Right hindlimb (tissue), 1 donor: ENCODE results near the gene LMOD1.
A peak's percentile ranks its signal among the peaks of the same experiment; 100 is the strongest.
"Not testable (repeated sequence)": the region's sequence is repeated elsewhere in the genome, so short reads cannot be mapped to it uniquely, and the experiment has no call there.

Source experiments
- DNase-seq: peaks from one replicate; pipeline ENCODE4 v3.0.0-alpha.2; 2018

LMOD1 gene

GRCh38 chr1:201912832-201913231 lies 33.5 kb downstream of the LMOD1 start:
- no peak for DNase-seq

GRCh38 chr1:201911826-201912571 lies 34.3 kb downstream of the LMOD1 start:
- DNase-seq, result no peak

GRCh38 chr1:201907621-201908020 lies 38.7 kb downstream of the LMOD1 start:
- DNase-seq, result no peak

GRCh38 chr1:201906336-201906735 lies 40.0 kb downstream of the LMOD1 start:
- DNase-seq, result no peak

- no peak for DNase-seq
Measured at GRCh38 chr1:201905234-201905890, 41.0 kb downstream of the LMOD1 start.

GRCh38 chr1:201904579-201904978 lies 41.8 kb downstream of the LMOD1 start:
- no peak for DNase-seq

- DNase-seq, result no peak
Measured at GRCh38 chr1:201903135-201903534, 43.2 kb downstream of the LMOD1 start.

- DNase-seq, result no peak
Measured at GRCh38 chr1:201902198-201902597, 44.1 kb downstream of the LMOD1 start.

GRCh38 chr1:201901036-201901435 lies 45.3 kb downstream of the LMOD1 start:
- DNase-seq, result not testable (repeated sequence)

- no peak for DNase-seq
Measured at GRCh38 chr1:201900476-201900875, 45.9 kb downstream of the LMOD1 start.

- no peak for DNase-seq
Measured at GRCh38 chr1:201899683-201900429, 46.5 kb downstream of the LMOD1 start.

- DNase-seq, result no peak
Measured at GRCh38 chr1:201898992-201899391, 47.4 kb downstream of the LMOD1 start.

GRCh38 chr1:201898240-201898894 lies 48.0 kb downstream of the LMOD1 start:
- no peak for DNase-seq

- DNase-seq, result no peak
Measured at GRCh38 chr1:201896951-201897391, 49.4 kb downstream of the LMOD1 start.

- peak; percentile 91 for DNase-seq
Measured at GRCh38 chr1:201895913-201896807, 50.2 kb downstream of the LMOD1 start.

GRCh38 chr1:201895120-201895665 lies 51.2 kb downstream of the LMOD1 start:
- no peak for DNase-seq

GRCh38 chr1:201894343-201895119 lies 51.8 kb downstream of the LMOD1 start:
- DNase-seq, result no peak

- no peak for DNase-seq
Measured at GRCh38 chr1:201893431-201893830, 52.9 kb downstream of the LMOD1 start.

- DNase-seq, result no peak
Measured at GRCh38 chr1:201892211-201892610, 54.1 kb downstream of the LMOD1 start.

- DNase-seq, result no peak
Measured at GRCh38 chr1:201891451-201892045, 54.8 kb downstream of the LMOD1 start.
